Tibial artery (tissue), 4 donors: Measurements from ENCODE around the gene LRRC63.
"Not testable (repeated sequence)": the region's sequence is repeated elsewhere in the genome, so short reads cannot be mapped to it uniquely, and the experiment has no call there.

Experiments used
- DNase-seq, 2 donors: peaks; one replicate each; pipeline ENCODE4 v3.0.0-alpha.2; 2019
- H3K27ac ChIP-seq, 2 donors: fragments of 200-600 bp; sonication (generic) in 1 of 2; 1 replicate in 1 of 2; 2 replicates in 1 of 2; pipeline ENCODE4 v1.5.1; 2018 to 2019; ENCODE audit warnings: mild to moderate bottlenecking in 1 of 2
- H3K27me3 ChIP-seq, 2 donors: fragments of 200-600 bp; sonication (generic) in 1 of 2; one replicate each; pipeline versions ENCODE4 v1.5.1 to v1.6.0; 2016 to 2019
- H3K36me3 ChIP-seq, 3 donors: fragments of 200-600 bp; sonication (generic) in 2 of 3; one replicate each; pipeline ENCODE4 v1.5.1; 2016 to 2019; ENCODE audit warnings: mild to moderate bottlenecking in 2 of 3
- H3K4me1 ChIP-seq, 4 donors: fragments of 200-600 bp; sonication (generic) in 2 of 4; 1 replicate in 3 of 4; 2 replicates in 1 of 4; pipeline ENCODE4 v1.5.1; 2016 to 2019
- H3K4me3 ChIP-seq, 2 donors: fragments of 200-600 bp; sonication (generic) in 1 of 2; 1 replicate in 1 of 2; 2 replicates in 1 of 2; pipeline ENCODE4 v1.5.1; 2018 to 2019; ENCODE audit warnings: mild to moderate bottlenecking in 2 of 2
- H3K9me3 ChIP-seq, 3 donors: fragments of 200-600 bp; sonication (generic) in 1 of 3; one replicate each; pipeline ENCODE4 v1.5.1; 2016 to 2019
- intact Hi-C: fragments of 100-400 bp; cut with DNase I; formaldehyde crosslinking; loops from one replicate; pipeline ENCODE4 v1.15.0; 2023; ENCODE audit warnings: low total_unique reads
- TF ChIP-seq, protein P1 (sequence below), 2 experiments: fragments of 200-600 bp in 1 of 2; fragments of 450-650 bp in 1 of 2; IDR thresholded peaks; one replicate each; pipeline ENCODE4 v1.5.1; 2017 to 2019; ENCODE audit warnings: antibody characterized with exemption in 2 of 2, mild to moderate bottlenecking in 1 of 2, moderate library complexity in 1 of 2

The LRRC63 gene

GRCh38 chr13:46211483-46212351 is at the start of gene LRRC63:
TSS of gene LRRC63 (plus strand) at chr13:46211928. CDS start at chr13:46213035, 1,107 bp downstream.
- Histone ChIP-seq H3K4me3 (peak within 1 kb of the TSS; percentile 50 to 54), H3K36me3 (no peaks in the 10 kb centered on the region), H3K9me3 (no peaks in the 10 kb centered on the region), H3K27me3 (peaks cover 0 to 5% of the 10 kb centered on the region in 2 donors), H3K4me1 (peaks cover 0 to 17% (median 3%) of the 10 kb centered on the region in 4 donors), H3K27ac (no peak within 1 kb of the TSS)
- DNase-seq: peak; percentile 72 to 78
- intact Hi-C loops: no loop called here
- TF ChIP-seq, protein P1, sequence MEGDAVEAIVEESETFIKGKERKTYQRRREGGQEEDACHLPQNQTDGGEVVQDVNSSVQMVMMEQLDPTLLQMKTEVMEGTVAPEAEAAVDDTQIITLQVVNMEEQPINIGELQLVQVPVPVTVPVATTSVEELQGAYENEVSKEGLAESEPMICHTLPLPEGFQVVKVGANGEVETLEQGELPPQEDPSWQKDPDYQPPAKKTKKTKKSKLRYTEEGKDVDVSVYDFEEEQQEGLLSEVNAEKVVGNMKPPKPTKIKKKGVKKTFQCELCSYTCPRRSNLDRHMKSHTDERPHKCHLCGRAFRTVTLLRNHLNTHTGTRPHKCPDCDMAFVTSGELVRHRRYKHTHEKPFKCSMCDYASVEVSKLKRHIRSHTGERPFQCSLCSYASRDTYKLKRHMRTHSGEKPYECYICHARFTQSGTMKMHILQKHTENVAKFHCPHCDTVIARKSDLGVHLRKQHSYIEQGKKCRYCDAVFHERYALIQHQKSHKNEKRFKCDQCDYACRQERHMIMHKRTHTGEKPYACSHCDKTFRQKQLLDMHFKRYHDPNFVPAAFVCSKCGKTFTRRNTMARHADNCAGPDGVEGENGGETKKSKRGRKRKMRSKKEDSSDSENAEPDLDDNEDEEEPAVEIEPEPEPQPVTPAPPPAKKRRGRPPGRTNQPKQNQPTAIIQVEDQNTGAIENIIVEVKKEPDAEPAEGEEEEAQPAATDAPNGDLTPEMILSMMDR (IDR thresholded peaks at IDR 0.05): no peak

DNA sequence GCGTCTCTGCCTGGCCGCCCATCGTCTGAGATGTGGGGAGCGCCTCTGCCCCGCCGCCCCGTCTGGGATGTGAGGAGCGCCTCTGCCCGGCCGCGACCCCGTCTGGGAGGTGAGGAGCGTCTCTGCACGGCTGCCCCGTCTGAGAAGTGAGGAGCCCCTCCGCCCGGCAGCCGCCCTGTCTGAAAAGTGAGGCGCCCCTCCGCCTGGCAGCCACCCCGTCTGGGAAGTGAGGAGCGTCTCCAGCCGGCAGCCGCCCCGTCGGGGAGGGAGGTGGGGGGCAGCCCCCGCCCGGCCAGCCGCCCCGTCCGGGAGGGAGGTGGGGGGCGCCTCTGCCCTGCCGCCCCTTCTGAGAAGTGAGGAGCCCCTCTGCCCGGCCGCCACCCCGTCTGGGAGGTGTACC is 49.0 kb upstream of the LRRC63 start:
- H3K27me3 ChIP-seq, H3K9me3 ChIP-seq, H3K4me3 ChIP-seq, H3K36me3 ChIP-seq, DNase-seq, H3K27ac ChIP-seq, intact Hi-C loops, H3K4me1 ChIP-seq: not testable (repeated sequence)

DNA sequence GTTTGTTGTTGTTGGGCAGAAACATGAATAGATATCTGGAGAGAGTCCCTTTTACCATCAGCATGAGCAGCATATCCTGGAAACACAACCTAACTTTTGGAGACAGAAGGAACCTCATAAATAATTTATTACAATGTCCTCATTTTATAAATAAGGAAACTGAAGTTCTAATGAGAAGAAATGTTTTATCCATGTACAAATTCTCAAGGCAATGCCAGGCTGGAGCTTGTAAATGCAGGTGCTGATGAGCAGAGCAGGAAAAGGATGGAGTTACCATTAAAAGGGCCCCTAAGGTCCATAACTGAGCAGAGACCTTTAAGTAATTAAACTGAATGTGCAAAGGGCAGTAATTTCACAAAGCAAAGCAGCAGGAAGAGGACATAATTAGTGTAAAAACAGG is 47.1 kb upstream of the LRRC63 start:
- Histone ChIP-seq H3K4me3 (no peak overlapping the region), H3K36me3 (no peaks in the 10 kb centered on the region), H3K9me3 (no peaks in the 10 kb centered on the region), H3K4me1 (peaks cover 0 to 3% (median 0%) of the 10 kb centered on the region in 4 donors), H3K27ac (no peak overlapping the region), H3K27me3 (peaks cover 0 to 3% of the 10 kb centered on the region in 2 donors)
- intact Hi-C loops: no loop called here
- TF ChIP-seq, protein P1 (IDR thresholded peaks at IDR 0.05): no peak
- DNase-seq: no peak

DNA sequence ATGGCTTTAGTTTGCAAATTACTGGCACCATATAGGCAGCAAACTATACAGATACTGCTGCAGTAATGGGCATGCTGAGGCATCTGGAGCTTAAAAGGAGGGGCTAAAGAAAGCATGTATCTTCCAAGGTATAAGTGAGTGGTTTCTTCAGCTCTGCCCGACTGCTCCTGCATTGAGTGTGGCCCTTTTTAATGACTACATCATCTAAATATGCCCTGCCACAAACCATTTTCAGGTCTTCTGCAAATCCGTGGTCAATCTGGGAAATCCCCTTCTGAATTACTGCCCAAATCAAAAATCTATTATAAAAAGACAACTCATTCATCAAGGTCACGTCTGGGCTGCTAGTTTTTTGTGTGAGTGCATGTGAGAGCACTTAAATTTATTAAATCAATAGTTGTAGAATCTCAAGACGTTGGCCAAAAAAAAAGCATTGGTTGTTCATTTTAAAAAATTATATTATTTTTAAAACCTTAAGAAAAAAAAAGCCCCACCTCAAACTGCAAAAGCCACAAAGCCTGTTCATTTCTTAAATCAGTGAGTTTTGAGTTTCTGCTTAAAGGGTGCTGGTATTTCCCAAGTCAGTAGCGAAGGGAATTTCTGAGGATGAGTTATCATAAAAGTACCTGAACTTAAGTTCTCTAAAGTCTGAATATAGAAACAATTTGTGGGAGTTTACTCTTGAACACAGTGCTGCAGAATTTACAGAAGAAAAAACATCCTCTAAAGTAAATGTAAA is 46.1 kb upstream of the LRRC63 start:
- Histone ChIP-seq H3K9me3 (no peaks in the 10 kb centered on the region), H3K36me3 (no peaks in the 10 kb centered on the region), H3K4me1 (peaks cover 0 to 3% (median 0%) of the 10 kb centered on the region in 4 donors), H3K4me3 (no peak overlapping the region), H3K27me3 (peaks cover 0 to 3% of the 10 kb centered on the region in 2 donors), H3K27ac (no peak overlapping the region)
- TF ChIP-seq, protein P1 (IDR thresholded peaks at IDR 0.05): no peak
- no peak for DNase-seq
- intact Hi-C loops: no loop called here

DNA sequence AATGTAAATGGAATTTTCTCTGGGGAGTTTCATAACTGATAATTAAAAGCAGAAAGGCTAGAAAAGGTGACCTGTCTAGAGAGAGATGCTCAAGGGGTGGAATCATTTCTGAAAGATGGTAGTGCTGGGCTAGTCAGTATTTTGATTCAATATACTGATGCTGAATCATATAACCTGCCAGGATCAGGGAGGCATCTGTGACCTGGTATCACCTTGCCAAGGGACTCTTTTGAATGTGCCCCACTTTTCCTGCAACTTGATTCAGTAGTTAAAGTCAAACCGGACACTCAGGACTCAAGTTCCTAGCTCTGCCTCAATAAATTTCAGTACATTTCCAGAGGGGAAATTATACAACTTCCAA is 45.5 kb upstream of the LRRC63 start:
- TF ChIP-seq, protein P1 (IDR thresholded peaks at IDR 0.05): no peak
- intact Hi-C loops: no loop called here

More for the DNA sequence above, 45.5 kb upstream of the LRRC63 start:
- H3K9me3 ChIP-seq: no peaks in the 10 kb centered on the region
- no peak overlapping the region for H3K4me3 ChIP-seq
- H3K27ac ChIP-seq: no peak overlapping the region
- H3K4me1 ChIP-seq: peaks cover 0 to 3% (median 0%) of the 10 kb centered on the region in 4 donors
- H3K27me3 ChIP-seq: peaks cover 0 to 5% of the 10 kb centered on the region in 2 donors
- DNase-seq: no peak
- no peaks in the 10 kb centered on the region for H3K36me3 ChIP-seq
